Endothelial cell of umbilical vein (primary cell): ENCODE measurements around the gene OR51A4. TPM values are rescaled to one million over a fixed set of nuclear protein-coding genes. Genes with fewer than 3 reads are reported as not detected.

Experiments
- BruUV-seq: library from RNA; stranded (reverse); fragments of 400-500 nt; replicated peaks from 2 replicates; lab custom pipeline; 2021; lab: Mats Ljungman, UMichigan
- CTCF ChIA-PET: fragments of 300-600, 350-600 bp; sonication (Branson Sonifier 250); formaldehyde crosslinking; loops from one replicate; lab custom pipeline; 2021; ENCODE audit warnings: antibody characterized with exemption, inconsistent platforms; lab: Charles Lee
- POLR2A ChIA-PET: fragments of 300-600, 350-600 bp; sonication (Branson Sonifier 250); formaldehyde crosslinking; loops from one replicate; lab custom pipeline; 2021; ENCODE audit warnings: antibody characterized with exemption, inconsistent platforms; lab: Charles Lee
- DNase-seq: peaks from one replicate; pipeline ENCODE4 v3.0.0-alpha.2; 2011; ENCODE audit warnings: low read depth, low spot score
- FAIRE-seq: peaks from 2 replicates; lab custom pipeline; 2011; peaks lifted over from hg19 to GRCh38; lab: Jason Lieb, UNC
- H2AFZ ChIP-seq: 2 replicates; pipeline ENCODE4 v1.6.0; 2012; ENCODE audit warnings: low read depth, low read length, control low read depth, inconsistent platforms
- H3K27ac ChIP-seq: 2 replicates; pipeline ENCODE4 v1.5.1; 2011; ENCODE audit warnings: low read depth, mild to moderate bottlenecking, control low read depth, low read length, moderate library complexity; ENCODE audit not compliant: insufficient read depth
- H3K27me3 ChIP-seq, 2 experiments: 2 replicates each; pipeline versions ENCODE4 v1.6.0 to v1.6.1; 2011; ENCODE audit warnings: low read length in 2 of 2, mixed read lengths in 1 of 2; ENCODE audit not compliant: control insufficient read depth in 2 of 2, insufficient read depth in 2 of 2
- H3K36me3 ChIP-seq, 2 experiments: 2 replicates in 1 of 2; 3 replicates in 1 of 2; pipeline ENCODE4 v1.5.1; 2011; ENCODE audit warnings: low read length in 2 of 2, mild to moderate bottlenecking in 1 of 2, moderate library complexity in 1 of 2; ENCODE audit not compliant: control insufficient read depth in 2 of 2, insufficient read depth in 2 of 2; ENCODE audit errors: extremely low read depth in 1 of 2
- H3K4me1 ChIP-seq: 3 replicates; pipeline ENCODE4 v1.5.1; 2011; ENCODE audit warnings: mild to moderate bottlenecking, low read length; ENCODE audit not compliant: control insufficient read depth, insufficient read depth; ENCODE audit errors: extremely low read depth
- H3K4me2 ChIP-seq: 2 replicates; pipeline ENCODE4 v1.6.1; 2011; ENCODE audit warnings: low read length, control low read depth, mixed read lengths; ENCODE audit not compliant: insufficient read depth
- H3K4me3 ChIP-seq, 3 experiments: fragments of 200-600 bp in 1 of 3; sonication (generic), shearing (Covaris generic) in 1 of 3; replicated peaks in 1 of 3; 2 replicates each; pipeline ENCODE4 v1.5.1; 2011 to 2016; ENCODE audit warnings: control low read depth in 3 of 3, low read length in 3 of 3, mild to moderate bottlenecking in 2 of 3, inconsistent platforms in 1 of 3, low read depth in 1 of 3, moderate library complexity in 1 of 3; ENCODE audit not compliant: insufficient read depth in 1 of 3
- H3K79me2 ChIP-seq: 2 replicates; pipeline ENCODE4 v1.6.0; 2012; ENCODE audit warnings: low read length, inconsistent platforms; ENCODE audit not compliant: control insufficient read depth, insufficient read depth
- H3K9ac ChIP-seq: replicated peaks from 2 replicates; pipeline ENCODE3; 2011; ENCODE audit warnings: low read length, control low read depth; ENCODE audit not compliant: insufficient read depth; ENCODE audit errors: extremely low read depth
- H3K9me1 ChIP-seq: replicated peaks from 3 replicates; pipeline ENCODE4 v1.6.0; 2011; ENCODE audit warnings: mild to moderate bottlenecking, low read length; ENCODE audit not compliant: control insufficient read depth, insufficient read depth; ENCODE audit errors: extremely low read depth
- H3K9me3 ChIP-seq: replicated peaks from 2 replicates; pipeline ENCODE4 v1.5.1; 2012; ENCODE audit warnings: low read length, inconsistent platforms; ENCODE audit not compliant: control insufficient read depth, insufficient read depth
- H4K20me1 ChIP-seq: replicated peaks from 2 replicates; pipeline ENCODE3; 2011; ENCODE audit warnings: mild to moderate bottlenecking, low read length; ENCODE audit not compliant: control insufficient read depth, insufficient read depth; ENCODE audit errors: extremely low read depth
- CTCF ChIP-seq, 2 donors: IDR thresholded peaks; 1 replicate in 1 of 2; 2 replicates in 1 of 2; pipeline ENCODE4 v1.5.1; 2011; ENCODE audit warnings: low read length in 2 of 2, mild to moderate bottlenecking in 2 of 2, moderate library complexity in 2 of 2, control low read depth in 1 of 2, inconsistent platforms in 1 of 2, low read depth in 1 of 2; ENCODE audit not compliant: insufficient read depth in 1 of 2; ENCODE audit errors: extremely low read depth in 1 of 2
- EZH2 ChIP-seq: IDR thresholded peaks from 2 replicates; pipeline ENCODE4 v1.6.1; 2012; ENCODE audit warnings: borderline replicate concordance, low read depth, mild to moderate bottlenecking, moderate library complexity, low read length, inconsistent platforms; ENCODE audit not compliant: severe bottlenecking
- FOS ChIP-seq: IDR thresholded peaks from 2 replicates; pipeline ENCODE4 v1.6.1; 2011; ENCODE audit warnings: mild to moderate bottlenecking, low read length, moderate library complexity, borderline replicate concordance; ENCODE audit not compliant: insufficient read depth
- GATA2 ChIP-seq: IDR thresholded peaks from 2 replicates; pipeline ENCODE4 v1.7.0; 2011; ENCODE audit warnings: low read depth, mild to moderate bottlenecking, moderate library complexity, mixed read lengths, low read length; ENCODE audit not compliant: insufficient read length, insufficient read depth
- JUN ChIP-seq: IDR thresholded peaks from 2 replicates; pipeline ENCODE4 v1.6.1; 2011; ENCODE audit warnings: borderline replicate concordance, low read depth; ENCODE audit not compliant: insufficient read length, insufficient read depth
- MAX ChIP-seq: IDR thresholded peaks from 2 replicates; pipeline ENCODE4 v1.6.1; 2011; ENCODE audit not compliant: insufficient read depth, insufficient read length
- MYC ChIP-seq: IDR thresholded peaks from one replicate; pipeline ENCODE4 v1.6.1; 2011; ENCODE audit warnings: mild to moderate bottlenecking, low read depth, low read length
- POLR2A ChIP-seq: IDR thresholded peaks from 2 replicates; pipeline ENCODE4 v1.6.1; 2012; ENCODE audit warnings: low read depth, mild to moderate bottlenecking, control low read depth, low read length
- POLR2AphosphoS5 ChIP-seq: IDR thresholded peaks from 2 replicates; pipeline ENCODE4 v1.6.1; 2012; ENCODE audit warnings: low read depth, mild to moderate bottlenecking, control low read depth, low read length, moderate library complexity; ENCODE audit not compliant: insufficient read depth
- dilution Hi-C: fragments of 300-500 bp; cut with MboI; formaldehyde crosslinking; loops from one replicate; pipeline ENCODE4 v1.15.0; 2019; ENCODE audit warnings: low sequenced_read_pairs; ENCODE audit not compliant: extremely low pct_ligation_motif_present
- intact Hi-C: fragments of 100-400 bp; cut with micrococcal nuclease; formaldehyde crosslinking; loops from one replicate; pipeline ENCODE4 v1.10.0; 2022
- polyA plus RNA-seq, 4 experiments: library from polyadenylated mRNA; depleted of rRNA in 3 of 4; stranded (reverse) in 3 of 4; unstranded in 1 of 4; fragments of >200 nt; gene quantifications; 2 replicates each; pipeline versions ENCODE4 v1.2.1 to v1.2.3, GENCODE V29; 2011 to 2012; ENCODE audit warnings: missing spikeins in 1 of 4
- total RNA-seq: library from RNA; stranded (reverse); gene quantifications from 2 replicates; pipeline ENCODE4 v1.2.3, GENCODE V29; 2021

Gene OR51A4
- total and polyA plus RNA-seq, 2 donors (not counting 3 experiments of a cell fraction or from before 2014, with no cell fraction given): not detected

GRCh38 chr11:4962816-4963215 is 15.4 kb upstream of the OR51A4 start:
- no TSS peak for BruUV-seq

More at GRCh38 chr11:4962816-4963215, 15.4 kb upstream of the OR51A4 start:
- H3K27ac ChIP-seq: no peak overlapping the region
- FAIRE-seq (no peak), DNase-seq (no peak)
- CTCF ChIA-PET: no interaction called here
- H3K4me2 ChIP-seq: no peak overlapping the region
- H3K9me1 ChIP-seq: no peaks in the 10 kb centered on the region
- dilution Hi-C loops (no loop called here), intact Hi-C loops (no loop called here)
- no peaks in the 10 kb centered on the region for H3K4me1 ChIP-seq
- H3K9ac ChIP-seq: no peak overlapping the region
- H3K4me3 ChIP-seq: no peak overlapping the region
- no peaks in the 10 kb centered on the region for H3K79me2 ChIP-seq
- H3K9me3 ChIP-seq: no peaks in the 10 kb centered on the region
- no peak for TF ChIP-seq MYC
- no peak for TF ChIP-seq POLR2A
- TF ChIP-seq MAX: no peak
- no peak for TF ChIP-seq JUN
- TF ChIP-seq FOS: no peak
- no peak for TF ChIP-seq POLR2AphosphoS5
- TF ChIP-seq GATA2: no peak
- no peak for TF ChIP-seq EZH2
- no peak for TF ChIP-seq CTCF (IDR thresholded peaks at IDR 0.05; ENCODE audit: extremely low read depth in 1 of 2, insufficient read depth in 1 of 2, low read depth in 1 of 2, low read length in 2 of 2)
- no peaks in the 10 kb centered on the region for H4K20me1 ChIP-seq
- H2AFZ ChIP-seq: no peak overlapping the region
- no peaks in the 10 kb centered on the region for H3K27me3 ChIP-seq
- no peaks in the 10 kb centered on the region for H3K36me3 ChIP-seq
- POLR2A ChIA-PET: no interaction called here
